Stimulated activated CD8-positive, alpha-beta memory T cell treated with anti-CD3 and anti-CD28 coated beads, Interleukin-15, amount 100 ng/mL, for 24 hours (primary cell): Measurements from ENCODE around the gene MUC4.
"Not testable (repeated sequence)": the region's sequence is repeated elsewhere in the genome, so short reads cannot be mapped to it uniquely, and the experiment has no call there.

Experiments used
- DNase-seq: peaks from one replicate; pipeline ENCODE4 v3.0.0-alpha.2; 2020; ENCODE audit warnings: low read depth

The MUC4 gene

GRCh38 chr3:195762611-195763010, 49.1 kb downstream of the MUC4 start:
- no peak for DNase-seq

GRCh38 chr3:195762249-195762585, 49.5 kb downstream of the MUC4 start:
- DNase-seq: no peak

GRCh38 chr3:195761567-195762248, 50.0 kb downstream of the MUC4 start:
- no peak for DNase-seq

- no peak for DNase-seq
These were observed 50.6 kb downstream of the MUC4 start for GRCh38 chr3:195761123-195761566.

GRCh38 chr3:195760345-195761122, 51.2 kb downstream of the MUC4 start:
- DNase-seq: no peak

- no peak for DNase-seq
These were observed 52.9 kb downstream of the MUC4 start for GRCh38 chr3:195758721-195759353.

- no peak for DNase-seq
These were observed 53.9 kb downstream of the MUC4 start for GRCh38 chr3:195757827-195758226.

GRCh38 chr3:195757438-195757770, 54.3 kb downstream of the MUC4 start:
- DNase-seq: no peak

GRCh38 chr3:195755791-195756676, 55.7 kb downstream of the MUC4 start:
- DNase-seq: no peak

- no peak for DNase-seq
These were observed 56.3 kb downstream of the MUC4 start for GRCh38 chr3:195755391-195755790.

GRCh38 chr3:195754906-195755305, 56.8 kb downstream of the MUC4 start:
- DNase-seq: no peak

GRCh38 chr3:195754141-195754540, 57.6 kb downstream of the MUC4 start:
- DNase-seq: no peak

GRCh38 chr3:195753581-195753980, 58.1 kb downstream of the MUC4 start:
- DNase-seq: no peak

- DNase-seq: no peak
These were observed 59.0 kb downstream of the MUC4 start for GRCh38 chr3:195752546-195753331.

GRCh38 chr3:195752066-195752465, 59.7 kb downstream of the MUC4 start:
- no peak for DNase-seq

- DNase-seq: no peak
These were observed 60.2 kb downstream of the MUC4 start for GRCh38 chr3:195751560-195751959.

GRCh38 chr3:195750797-195751520, 60.8 kb downstream of the MUC4 start:
- DNase-seq: no peak

- DNase-seq: not testable (repeated sequence)
These were observed 62.6 kb downstream of the MUC4 start for GRCh38 chr3:195749101-195749500.

GRCh38 chr3:195748661-195749060, 63.1 kb downstream of the MUC4 start:
- DNase-seq: no peak

- no peak for DNase-seq
These were observed 65.0 kb downstream of the MUC4 start for GRCh38 chr3:195746751-195747150.

- no peak for DNase-seq
These were observed 65.4 kb downstream of the MUC4 start for GRCh38 chr3:195746346-195746745.
